DMS 273 (cell line): ENCODE results near the gene ID3.
"Not testable (repeated sequence)": the region's sequence is repeated elsewhere in the genome, so short reads cannot be mapped to it uniquely, and the experiment has no call there.

Experiments
- DNase-seq: peaks from one replicate; lab custom pipeline; 2025; ENCODE audit not compliant: unreplicated experiment; lab: John Stamatoyannopoulos, UW

ID3 gene

GRCh38 chr1:23553231-23554126 lies 5.8 kb downstream of the ID3 start:
- DNase-seq = peak; percentile 37

GRCh38 chr1:23551849-23552248 lies 7.5 kb downstream of the ID3 start:
- peak; percentile 38 for DNase-seq

GRCh38 chr1:23548704-23549143 lies 10.6 kb downstream of the ID3 start:
- DNase-seq = peak; percentile 26

- no peak for DNase-seq
Measured at GRCh38 chr1:23546897-23547584, 12.3 kb downstream of the ID3 start.

GRCh38 chr1:23545851-23546250 lies 13.4 kb downstream of the ID3 start:
- no peak for DNase-seq

GRCh38 chr1:23544444-23545389 lies 14.6 kb downstream of the ID3 start:
- peak; percentile 90 for DNase-seq

GRCh38 chr1:23543707-23544443 lies 15.4 kb downstream of the ID3 start:
- no peak for DNase-seq

- DNase-seq = not testable (repeated sequence)
Measured at GRCh38 chr1:23542940-23543339, 16.4 kb downstream of the ID3 start.

GRCh38 chr1:23539698-23540266 lies 19.5 kb downstream of the ID3 start:
- DNase-seq = peak; percentile 96

GRCh38 chr1:23537296-23537973 lies 21.9 kb downstream of the ID3 start:
- peak; percentile 46 for DNase-seq

- DNase-seq = no peak
Measured at GRCh38 chr1:23533246-23534023, 25.9 kb downstream of the ID3 start.

- DNase-seq = no peak
Measured at GRCh38 chr1:23531562-23532094, 27.7 kb downstream of the ID3 start.

- peak; percentile 94 for DNase-seq
Measured at GRCh38 chr1:23530747-23531561, 28.3 kb downstream of the ID3 start, which contains the start of gene E2F2. Gene E2F2, minus strand, starts transcription at chr1:23531233. Its CDS starts 440 bp downstream, at chr1:23530793.

- DNase-seq = peak; percentile 70
Measured at GRCh38 chr1:23530087-23530746, 29.1 kb downstream of the ID3 start.

- peak; percentile 74 for DNase-seq
Measured at GRCh38 chr1:23529146-23530086, 29.9 kb downstream of the ID3 start.
